NCI-H510A treated with DMSO at 0.1 percent for 48 hours (cell line): ENCODE results near the gene FILIP1L.

ENCODE experiments used
- DNase-seq: peaks from one replicate; lab custom pipeline; 2025; lab: John Stamatoyannopoulos, UW

The FILIP1L gene

GRCh38 chr3:99789011-99789721, 325.1 kb downstream of the FILIP1L start:
- DNase-seq: peak; percentile 30
